ENCODE data around the gene LRRC72.

LRRC72 gene

DNA sequence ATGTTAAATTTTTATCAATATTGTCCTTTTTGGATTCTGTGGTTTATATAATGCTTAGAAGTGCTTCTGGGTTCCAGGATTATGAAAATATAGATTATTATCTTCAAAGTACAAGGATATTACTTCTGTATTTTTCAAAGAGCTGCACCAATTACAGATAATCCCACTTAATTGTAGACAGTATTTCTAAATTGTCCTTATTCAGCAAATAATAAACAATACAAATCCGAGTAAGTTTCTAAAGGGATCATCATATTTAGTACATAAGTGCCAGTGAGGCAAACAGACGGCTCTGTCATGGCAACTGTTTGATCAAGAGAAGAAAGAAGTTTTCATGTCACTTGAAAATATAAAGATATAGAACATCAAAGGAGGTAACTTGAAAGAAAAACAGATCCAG, 99.8 kb downstream of the LRRC72 start:
- no peak for DNase-seq (ENCODE audit: low read depth, low spot score)

DNA sequence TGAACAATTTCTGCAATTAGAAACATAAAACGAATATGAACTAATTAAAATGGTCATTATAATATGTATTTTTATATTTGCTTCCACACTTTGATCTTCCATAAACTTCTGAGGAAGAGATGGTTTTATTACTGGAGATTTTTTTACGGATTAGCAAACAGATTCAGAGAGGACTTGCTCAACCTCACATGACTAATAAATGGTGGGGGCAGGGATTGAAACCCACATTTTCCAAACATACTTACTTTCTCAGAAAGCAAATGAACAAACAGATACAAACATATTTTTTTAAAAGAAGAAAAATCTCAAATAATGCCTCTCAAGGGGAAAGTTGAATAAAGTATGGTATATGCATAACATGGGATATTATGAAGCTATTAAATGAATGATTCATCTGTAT, 100.6 kb downstream of the LRRC72 start:
- DNase-seq (ENCODE audit: low read depth, low spot score), result no peak

DNA sequence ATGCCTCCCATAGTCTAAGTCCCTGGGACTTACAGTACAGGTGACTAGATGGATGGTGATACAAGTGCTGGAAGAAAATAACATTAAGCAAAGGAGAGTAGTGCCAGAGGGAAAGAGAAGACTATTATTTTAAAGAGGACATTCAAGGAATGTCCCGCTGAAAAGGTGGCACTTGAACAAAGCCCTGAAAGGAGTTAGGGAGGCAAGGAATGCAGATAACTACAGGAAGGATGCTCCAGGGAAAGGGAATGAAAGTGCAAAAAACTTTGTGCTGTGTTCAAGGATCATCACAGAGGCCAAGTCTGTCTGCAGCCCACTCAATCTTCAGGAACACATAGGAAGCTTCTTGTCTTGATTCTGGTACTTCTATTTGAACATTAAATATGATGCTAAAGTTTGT, 104.0 kb downstream of the LRRC72 start:
- no peak for DNase-seq (ENCODE audit: low read depth, low spot score)

Measured in activated naive CD8-positive, alpha-beta T cell treated with anti-CD3 and anti-CD28 coated beads, Interleukin-2, amount 50 U/mL, for 16 hours (primary cell).